NOMO-1 (cell line): ENCODE results near the gene MYOC.
"Not testable (repeated sequence)": the region's sequence is repeated elsewhere in the genome, so short reads cannot be mapped to it uniquely, and the experiment has no call there.

Experiments used
- DNase-seq, 2 experiments: peaks; one replicate each; lab custom pipeline; 2025; ENCODE audit not compliant: unreplicated experiment in 2 of 2; lab: John Stamatoyannopoulos, UW

The MYOC gene

DNA sequence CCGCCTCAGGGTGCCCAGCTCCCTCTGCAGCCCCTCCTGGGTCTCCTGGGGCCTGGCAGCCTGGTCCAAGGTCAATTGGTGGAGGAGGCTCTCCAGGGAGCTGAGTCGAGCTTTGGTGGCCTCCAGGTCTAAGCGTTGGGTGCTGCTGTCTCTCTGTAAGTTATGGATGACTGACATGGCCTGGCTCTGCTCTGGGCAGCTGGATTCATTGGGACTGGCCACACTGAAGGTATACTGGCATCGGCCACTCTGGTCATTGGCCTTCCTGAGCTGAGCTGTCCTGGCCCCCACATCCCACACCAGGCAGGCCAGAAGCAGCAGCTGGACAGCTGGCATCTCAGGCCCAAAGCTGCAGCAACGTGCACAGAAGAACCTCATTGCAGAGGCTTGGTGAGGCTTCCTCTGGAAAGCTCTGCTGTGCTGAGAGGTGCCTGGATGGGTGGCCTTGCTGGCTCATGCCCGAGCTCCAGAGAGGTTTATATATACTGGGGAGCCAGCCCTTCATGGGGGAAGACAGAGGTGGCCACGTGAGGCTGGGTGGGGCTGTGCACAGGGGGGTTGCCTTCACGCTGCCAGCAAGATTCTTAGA, at the start of gene MYOC:
TSS of gene MYOC (minus strand) at position 455 of the 589 bp plus-strand sequence. CDS start at position 378, 77 bp downstream.
- DNase-seq, result no peak

DNA sequence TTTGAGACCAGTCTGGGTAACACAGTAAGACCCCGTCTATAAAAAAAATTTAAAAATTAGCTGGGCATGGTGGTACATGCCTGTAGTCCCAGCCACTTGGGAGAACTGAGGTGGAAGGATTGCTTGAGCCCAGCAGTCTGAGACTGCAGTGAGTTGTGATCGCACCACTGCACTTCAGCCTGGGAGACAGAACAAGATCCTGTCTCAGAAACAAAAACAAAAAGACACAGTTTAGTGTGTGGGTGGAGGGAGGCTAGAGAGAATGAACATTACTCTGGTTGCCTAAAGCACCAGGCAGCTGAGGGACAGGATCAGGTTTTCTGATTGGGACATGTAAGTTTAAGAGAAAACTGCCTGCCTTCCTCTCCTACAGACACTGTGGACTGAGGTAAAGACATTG, 47.0 kb upstream of the MYOC start:
- DNase-seq, result no peak

DNA sequence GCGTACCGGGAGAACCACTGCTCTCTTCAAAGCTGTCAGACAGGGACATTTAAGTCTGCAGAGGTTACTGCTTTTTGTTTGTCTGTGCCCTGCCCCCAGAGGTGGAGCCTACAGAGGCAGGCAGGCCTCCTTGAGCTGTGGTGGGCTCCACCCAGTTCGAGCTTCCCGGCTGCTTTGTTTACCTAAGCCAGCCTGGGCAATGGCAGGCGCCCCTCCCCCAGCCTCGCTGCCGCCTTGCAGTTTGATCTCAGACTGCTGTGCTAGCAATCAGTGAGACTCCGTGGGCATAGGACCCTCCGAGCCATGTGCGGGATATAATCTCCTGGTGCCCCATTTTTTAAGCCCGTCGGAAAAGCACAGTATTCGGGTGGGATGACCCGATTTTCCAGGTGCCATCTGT, 43.3 kb upstream of the MYOC start:
- DNase-seq, result not testable (repeated sequence)

DNA sequence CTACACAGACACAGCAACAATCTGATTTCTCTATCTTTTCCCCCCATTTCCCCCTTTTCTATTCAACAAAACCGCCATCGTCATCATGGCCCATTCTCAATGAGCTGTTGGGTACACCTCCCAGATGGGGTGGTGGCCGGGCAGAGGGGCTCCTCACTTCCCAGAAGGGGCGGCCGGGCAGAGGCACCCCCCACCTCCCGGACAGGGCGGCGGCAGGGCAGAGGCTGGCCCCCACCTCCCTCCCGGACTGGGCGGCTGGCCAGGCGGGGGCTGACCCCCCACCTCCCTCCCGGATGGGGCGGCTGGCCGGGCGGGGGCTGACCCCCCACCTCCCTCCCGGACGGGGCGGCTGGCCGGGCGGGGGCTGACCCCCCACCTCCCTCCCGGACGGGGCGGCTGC, 41.1 kb upstream of the MYOC start:
- not testable (repeated sequence) for DNase-seq

DNA sequence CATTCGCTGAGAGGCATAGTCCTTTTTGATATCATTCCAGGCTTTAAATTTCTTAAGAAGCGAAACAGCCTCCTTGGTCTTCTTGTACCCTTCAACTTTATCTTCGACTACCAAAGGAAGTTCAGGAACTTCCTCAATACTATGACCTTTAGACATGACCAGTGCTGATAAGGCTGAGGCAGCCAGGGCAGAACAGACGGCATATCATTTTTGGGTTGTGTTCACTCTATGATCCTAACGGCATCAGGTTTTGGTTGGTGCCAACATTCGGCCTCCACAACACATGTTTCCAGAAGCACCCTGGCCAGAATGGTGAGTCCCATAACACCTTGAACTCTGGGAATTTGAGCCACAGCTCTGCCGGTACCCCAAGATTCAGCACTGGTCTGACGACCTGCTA, 31.4 kb upstream of the MYOC start:
- no peak for DNase-seq

DNA sequence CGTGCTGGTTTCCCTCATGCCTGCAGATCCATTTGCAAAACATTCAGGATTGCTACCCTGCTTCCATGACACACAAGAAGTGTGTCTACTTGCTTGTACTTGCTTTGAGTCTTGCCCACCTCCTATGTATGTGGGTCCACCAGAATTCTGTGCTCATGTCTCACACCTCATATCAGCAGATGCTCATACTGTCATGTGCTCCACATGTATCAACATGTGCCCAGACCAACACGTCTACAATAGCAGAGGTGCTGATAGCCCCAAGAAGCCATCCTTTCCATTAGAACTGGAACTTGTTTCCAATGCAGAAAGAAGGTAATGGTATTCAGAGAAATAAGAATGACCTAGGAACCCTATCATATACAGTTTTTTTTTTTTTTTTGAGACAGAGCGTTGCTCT, 27.9 kb upstream of the MYOC start:
- no peak for DNase-seq

DNA sequence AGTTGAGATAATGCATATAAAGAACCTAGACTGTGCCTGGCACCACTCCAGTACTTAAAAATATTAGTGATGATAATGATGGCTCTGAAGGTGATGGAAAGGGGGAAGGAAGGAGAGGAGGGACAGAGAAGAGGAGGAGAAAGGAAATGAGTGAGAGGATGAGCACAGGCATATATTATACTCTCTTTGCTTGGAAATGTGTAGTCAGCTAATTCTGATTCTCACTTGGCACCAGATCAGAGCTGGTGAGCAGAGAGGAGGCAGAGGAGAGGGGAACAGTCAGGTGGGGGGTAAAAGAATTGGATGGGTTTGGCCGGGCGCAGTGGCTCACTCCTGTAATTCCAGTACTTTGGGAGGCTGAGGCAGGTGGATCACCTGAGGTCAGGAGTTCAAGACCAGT, 24.3 kb upstream of the MYOC start:
- DNase-seq, result no peak

DNA sequence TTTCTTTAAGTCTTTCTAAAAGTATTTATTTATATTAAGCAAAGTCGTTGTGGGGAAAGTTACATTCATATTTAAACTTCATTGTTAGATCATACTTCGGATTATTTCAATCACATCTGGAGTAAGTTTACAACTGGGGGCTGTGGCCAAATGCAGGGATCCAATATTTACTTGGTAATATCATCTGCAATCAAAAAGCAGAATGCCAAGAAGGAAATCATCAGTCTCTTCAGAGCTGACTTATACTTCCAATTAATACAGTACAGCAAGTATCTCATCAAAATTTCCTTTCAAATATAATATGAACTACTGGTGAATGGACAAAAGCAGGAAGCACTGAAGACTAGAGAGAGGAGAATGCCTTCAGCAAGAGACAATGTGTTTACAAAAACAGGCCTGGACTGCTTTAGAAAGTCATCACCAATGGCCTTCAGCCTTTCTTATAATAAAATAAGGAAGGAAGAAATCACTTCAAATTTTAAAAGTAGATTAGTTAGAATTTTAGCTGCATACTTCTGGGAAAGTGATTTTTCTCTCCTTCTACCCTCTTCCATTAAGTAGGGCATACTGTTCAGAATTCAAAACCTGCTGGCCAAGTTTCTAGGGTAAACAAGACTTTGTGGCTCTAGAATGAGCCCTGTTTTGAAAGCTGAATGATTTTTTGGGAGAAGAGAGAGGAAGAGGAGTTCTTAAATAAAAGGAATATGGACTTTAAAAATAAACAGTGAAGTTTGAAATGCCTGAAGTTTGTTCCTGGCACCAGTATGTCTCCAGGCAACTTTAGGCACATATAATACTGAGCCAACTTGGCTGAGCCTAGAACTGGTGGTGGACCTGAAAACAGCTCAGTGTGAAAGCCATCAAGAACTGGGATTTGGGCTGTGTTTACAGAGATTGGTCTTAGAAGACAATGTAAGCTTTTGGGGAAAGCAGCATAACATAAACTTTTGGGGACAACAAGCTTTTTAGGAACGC, 22.2 kb upstream of the MYOC start:
- no peak for DNase-seq

DNA sequence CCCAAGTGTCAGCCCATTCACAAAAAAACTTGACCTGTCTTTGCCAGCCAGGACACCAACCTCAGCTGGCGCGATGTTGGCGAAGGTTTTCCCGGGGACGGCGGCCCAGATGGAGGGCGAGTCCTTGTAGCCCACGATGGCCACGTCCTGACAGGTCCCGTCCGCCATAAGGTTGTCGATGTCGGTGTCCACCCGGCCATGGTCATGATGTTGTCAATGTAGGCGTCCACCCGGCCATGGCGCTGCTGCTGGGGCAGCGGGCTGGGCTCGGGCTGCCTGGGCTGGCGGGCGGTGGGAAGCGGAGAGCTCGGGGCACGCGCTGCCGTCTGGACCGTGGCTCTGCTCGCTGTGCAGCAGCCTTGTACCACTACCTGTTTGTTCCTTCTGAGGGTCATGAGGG, 18.3 kb upstream of the MYOC start:
- DNase-seq, result no peak

DNA sequence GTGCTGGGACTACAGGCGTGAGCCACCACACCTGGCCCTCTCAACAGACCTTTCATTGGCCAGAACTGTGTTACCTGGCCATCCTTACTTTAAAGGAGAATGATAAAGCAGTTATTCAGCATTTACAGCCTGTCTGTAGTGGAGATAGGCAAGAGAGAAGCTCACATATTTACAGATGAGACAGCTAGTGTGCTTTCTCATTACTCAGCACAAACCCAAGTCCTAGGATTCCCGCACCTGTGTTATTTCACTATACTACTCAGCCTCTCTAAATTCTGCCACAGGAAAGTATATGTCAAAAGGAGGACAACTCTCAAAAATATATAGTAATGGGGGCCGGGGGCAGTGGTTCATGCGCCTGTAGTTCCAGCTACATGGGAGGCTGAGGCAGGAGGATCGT, 15.9 kb upstream of the MYOC start:
- DNase-seq, result no peak

DNA sequence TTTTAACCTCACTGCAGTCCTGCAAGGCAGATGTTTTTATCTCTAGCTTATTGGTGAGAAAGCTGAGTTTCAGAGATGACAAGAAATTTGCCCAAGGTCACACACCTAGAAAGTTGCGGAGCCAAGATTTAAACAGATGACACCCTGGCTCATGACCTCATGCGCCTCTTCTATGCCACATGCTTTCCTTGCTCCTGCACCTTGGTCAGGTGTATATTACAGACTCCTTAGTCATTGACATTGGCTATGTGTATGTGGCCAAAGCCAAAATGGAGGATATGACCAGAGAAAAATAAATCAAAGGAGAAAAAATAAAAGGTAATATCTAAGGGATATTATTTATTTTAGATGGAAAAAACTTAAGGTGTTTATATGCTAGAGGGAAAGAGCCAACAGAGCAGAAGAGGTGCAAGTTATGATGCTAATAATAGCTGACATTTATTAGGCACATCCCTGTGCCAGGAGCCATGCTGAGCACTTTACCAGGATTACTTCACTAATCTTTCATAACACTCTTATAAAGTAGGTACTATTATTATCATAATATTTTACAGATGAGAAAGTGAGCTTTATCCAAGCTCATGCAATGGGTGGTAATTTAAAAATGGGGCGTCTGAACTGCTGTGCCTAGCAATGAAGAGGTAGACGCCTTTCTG, 13.8 kb upstream of the MYOC start:
- no peak for DNase-seq

DNA sequence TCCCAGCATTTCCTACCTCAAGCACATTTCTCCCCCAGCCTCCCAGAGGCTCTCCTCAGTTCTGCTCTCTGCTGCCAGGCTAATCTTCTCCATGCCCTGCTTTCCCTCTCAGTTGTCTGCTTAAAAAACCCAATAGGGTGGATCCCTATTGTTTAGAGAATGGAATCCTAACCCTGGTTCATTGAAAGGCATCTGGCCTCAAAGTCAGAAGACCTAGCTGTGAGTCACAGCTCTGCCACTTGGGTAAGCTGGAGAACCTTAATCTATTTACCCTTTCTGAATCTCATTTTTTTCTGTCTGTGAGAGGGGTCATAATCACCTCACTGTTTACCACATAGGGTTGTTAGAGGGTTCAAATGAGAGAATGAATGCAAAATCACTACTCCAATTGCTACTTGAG, 12.5 kb upstream of the MYOC start:
- no peak for DNase-seq

DNA sequence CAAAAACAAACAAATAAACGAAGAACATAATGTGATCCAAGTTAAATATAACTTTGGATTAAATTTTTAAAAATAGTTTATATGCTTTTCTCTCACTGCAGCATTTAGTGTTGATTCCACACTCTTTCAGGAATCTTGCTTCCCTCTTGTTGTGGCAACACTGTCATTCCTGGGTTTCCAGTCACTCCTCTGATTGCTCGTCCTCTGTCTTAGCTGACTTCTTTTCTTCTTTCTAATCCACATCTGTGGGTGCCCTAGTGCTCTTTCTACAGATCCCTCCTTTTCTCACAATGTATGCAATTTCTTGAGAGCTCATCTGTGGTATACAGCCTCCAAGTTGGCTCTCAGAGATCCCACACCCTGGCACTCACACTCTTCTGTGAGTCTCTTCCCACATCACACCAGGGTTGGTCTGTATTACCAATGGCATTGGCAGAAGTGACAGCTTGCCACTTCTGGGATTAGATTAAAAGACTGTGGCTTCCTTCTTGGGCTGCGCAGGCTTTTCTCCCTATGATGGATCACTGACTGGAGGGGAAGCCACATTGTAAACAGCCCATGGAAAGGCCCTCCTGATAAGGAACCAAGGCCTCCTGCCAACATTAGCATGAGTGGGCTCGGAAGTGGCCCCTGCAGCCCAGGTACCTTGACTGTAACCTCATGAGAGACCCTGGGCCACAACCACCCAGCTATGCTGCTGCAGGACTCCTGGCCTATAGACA, 11.5 kb upstream of the MYOC start:
- no peak for DNase-seq

DNA sequence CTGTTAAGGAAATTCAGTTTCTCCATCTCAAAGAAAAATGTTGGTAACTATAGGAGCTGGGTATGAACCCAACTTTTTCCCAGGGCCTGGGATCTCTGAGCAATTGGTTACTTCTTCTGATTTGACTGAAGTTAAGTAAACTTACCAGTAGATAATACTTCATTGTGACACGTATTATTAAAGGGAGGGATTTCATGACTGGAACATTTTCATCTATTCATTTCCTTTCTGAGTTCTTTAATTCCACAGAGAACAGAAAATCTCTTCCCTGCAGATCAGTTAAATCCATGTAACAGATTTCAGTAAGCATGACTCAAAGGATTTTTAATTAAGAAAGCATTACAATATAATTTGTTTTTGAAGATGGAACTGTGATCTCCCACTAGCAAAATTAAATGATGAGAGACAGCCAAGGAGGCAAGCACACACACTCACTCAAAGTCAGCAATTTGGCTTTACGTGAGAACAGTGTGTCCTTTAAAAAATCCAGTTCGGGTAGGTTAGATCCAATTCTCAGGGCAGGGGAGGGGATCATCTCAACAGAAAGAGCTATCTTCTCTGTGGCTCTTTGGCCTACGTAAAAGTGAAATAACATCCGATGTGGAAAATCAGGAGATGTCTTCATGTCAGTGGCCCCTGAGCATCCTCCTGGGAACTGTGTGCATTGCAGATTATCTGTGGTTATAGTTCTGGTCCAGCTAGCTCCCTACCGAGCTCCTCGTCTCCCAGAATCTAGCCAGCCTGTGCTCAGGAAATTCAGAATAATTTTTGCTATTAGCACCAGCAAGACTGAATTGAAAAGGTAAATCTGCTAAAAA, 10.8 kb upstream of the MYOC start:
- DNase-seq, result no peak

DNA sequence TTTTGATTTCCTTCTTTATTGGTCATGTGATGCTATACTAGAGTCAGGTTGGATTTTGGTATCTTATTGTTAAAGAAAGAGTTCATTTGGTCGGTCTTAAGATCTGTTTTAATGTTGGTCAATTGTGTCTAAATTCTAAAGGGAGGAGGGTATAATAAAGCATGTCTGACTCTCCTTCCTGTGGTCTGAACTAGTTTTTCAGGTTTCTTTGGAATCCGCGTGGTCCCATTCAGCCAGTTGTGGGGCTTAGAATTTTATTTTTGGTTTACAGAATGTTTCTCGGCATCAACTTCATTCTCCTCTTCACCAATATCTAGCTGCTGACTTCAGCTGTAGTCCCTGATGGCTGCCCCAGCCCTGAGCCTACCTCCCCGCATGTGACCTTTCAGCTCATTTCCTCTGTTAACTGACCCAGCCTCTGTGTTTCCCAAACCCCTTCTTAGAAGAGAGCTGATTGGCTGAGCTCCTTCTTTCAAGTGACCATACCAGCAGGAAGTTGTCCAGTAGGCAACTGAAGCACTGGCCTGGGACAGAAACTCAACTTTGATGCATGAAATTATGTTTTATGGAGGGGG, 8.7 kb upstream of the MYOC start:
- no peak for DNase-seq

DNA sequence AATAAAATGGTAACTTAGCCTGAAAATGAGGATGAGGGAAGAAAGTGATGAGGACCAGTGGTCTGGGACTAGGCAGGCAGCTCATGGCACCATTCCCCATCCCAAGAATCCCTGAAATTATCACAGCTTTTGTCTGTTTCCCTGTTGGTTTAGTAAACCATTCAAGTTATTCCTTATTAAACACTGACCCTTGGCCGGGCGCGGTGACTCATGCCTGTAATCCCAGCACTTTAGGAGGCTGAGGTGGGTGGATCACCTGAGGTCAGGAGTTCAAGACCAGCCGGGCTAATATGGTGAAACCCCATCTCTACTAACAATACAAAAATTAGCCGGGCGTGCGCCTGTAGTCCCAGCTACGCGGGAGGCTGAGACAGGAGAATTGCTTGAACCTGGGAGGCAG, 3.7 kb upstream of the MYOC start:
- not testable (repeated sequence) for DNase-seq

DNA sequence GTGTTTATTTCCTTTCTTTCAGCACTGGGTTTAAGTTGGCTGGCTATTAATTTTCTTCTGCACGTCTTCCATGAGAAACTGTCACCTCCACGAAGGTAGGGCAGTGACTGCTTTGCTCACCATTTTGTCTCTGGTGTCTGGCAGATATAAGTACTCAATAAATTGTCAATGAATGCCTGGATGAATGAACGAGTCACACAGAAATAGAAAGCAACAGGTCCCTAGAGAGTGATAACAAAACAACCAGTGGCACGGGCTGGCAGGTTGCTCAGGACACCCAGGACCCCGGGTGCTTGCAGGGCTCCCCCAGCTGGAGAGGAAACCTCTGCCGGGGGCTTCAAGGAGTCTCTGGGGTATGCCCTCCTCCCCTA, 3.2 kb upstream of the MYOC start:
- no peak for DNase-seq

DNA sequence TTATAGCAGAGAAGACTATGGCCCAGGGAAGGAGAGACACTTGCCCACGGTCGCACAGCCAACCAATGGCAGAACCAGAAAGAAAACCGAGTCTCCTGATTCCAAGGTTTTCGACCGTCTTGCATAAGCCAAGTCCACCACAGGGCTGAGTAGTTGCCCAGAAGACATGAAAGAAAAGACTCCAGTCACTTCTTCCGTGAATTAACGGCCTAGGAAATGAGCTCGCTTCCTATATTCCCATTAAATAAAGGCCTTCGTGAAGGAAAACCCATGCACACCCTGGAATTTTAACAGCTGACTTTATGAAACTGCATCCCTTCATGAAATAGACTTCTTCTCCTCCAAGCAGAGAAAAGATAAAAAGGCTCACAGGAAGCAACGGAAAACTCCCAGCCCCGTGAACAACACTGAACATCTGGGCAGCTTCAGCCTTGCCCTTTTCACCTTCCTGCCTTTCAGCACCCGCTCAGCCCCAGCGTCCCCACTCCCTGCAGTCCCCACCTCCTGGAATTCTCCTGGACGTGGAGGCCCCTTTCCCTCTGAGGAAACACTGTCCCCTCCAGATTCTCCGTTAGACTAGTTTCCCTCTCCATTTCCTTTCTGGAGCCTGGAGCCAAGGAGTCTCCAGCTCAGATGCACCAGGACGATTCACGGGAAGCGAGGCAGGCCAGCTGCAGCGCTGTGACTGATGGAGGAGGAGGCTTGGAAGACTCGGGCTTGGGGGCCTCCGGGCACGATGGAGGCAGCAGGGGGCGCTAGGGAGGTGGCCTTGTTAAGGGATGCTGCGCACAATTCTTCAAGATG, 2.7 kb upstream of the MYOC start:
- DNase-seq, result peak; percentile 25 to 42
